ENCODE results near the gene EPHB3.
"Not testable (repeated sequence)": the region's sequence is repeated elsewhere in the genome, so short reads cannot be mapped to it uniquely, and the experiment has no call there.

EPHB3 gene

DNA sequence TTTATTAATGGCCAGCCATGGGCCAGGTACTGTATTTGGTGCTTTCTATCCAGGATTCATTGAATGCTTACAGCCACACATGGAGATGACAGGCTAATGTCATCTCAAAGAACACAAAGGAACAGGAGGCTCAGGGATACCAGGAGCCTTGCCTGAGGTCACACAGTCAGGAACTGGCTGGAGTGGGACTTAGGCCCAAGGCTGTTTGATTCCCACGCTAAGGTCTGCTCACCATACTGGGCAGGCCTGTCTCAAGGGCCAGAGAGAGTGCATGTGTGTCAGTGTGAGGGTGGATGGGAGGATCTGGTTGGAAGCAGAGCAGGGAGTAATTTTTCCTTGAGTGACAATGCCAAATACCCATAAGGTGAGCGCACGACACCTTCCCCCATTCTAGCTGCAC, 37.6 kb downstream of the EPHB3 start:
- DNase-seq, result no peak

DNA sequence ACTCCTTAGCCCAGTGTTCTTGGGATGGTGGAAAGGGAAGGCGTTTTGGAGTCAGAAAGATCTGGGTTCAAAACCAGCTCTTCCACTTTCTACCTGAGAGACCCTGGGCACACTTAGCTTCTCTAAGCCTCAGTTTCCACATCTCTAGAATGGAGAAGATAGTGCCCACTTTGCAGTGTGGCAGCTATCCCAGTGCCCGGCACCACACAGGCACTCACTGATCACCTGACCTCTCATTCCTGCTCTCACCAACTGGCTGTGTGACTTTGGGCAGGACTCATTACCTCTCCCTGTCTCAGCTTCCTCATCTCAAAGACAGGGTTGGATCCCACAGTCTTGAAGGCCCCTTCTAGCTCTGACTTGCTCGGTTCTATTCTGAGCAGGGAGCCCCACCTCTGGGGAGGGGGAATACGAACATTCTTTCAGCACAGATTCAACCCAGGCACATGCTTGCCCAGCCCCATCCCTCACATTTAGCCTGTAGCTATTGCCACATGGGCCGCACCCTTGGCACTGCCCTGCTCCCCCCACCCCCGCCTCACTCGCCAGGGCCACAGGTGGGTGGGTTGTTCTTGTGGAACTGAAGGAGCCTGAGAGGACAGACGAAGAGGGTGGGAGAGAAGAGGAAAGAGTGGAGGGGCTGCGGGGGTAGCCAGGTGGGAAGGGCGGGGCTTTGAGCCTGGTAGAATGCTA, 39.2 kb downstream of the EPHB3 start:
- DNase-seq, result no peak

DNA sequence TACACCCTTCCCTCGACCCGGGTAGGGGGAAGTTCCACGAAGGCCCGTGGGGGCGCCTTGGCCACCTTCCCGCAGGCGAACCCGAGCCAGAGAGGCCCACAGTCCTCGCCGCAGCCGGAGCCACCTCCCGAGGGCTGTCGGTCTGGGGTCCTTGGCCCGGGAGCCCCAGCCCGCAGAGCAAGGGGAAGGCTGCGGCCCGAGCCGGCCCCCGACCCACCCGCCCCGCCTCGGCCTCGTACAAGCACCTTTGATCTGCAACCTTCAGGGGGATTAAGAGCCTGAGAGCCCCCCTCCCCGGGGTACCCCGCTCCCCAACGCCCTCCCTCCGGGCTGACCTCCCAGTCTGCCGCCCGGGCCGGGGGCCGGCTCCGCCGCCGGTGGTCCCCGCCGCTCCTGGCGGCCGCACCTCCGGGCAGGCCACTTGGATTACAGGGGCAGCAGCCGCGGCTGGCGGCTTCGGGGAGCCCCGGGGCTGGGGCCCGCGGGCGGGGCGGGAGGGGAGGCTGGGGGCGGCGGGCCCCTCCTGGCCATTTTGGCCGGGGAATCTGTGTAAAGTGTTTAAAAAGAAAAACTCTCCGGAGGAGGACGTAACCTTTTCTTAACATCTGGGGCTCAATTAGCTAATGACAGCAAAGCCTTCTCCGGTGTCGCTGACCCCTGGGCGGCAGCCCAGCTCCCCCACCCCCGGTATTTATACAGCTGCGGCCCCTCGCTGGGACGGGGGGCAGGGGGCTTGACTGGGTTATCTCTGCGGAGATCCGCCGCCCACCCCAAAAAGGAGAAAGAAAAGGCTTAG, 40.2 kb downstream of the EPHB3 start:
- DNase-seq, result peak; percentile 52

DNA sequence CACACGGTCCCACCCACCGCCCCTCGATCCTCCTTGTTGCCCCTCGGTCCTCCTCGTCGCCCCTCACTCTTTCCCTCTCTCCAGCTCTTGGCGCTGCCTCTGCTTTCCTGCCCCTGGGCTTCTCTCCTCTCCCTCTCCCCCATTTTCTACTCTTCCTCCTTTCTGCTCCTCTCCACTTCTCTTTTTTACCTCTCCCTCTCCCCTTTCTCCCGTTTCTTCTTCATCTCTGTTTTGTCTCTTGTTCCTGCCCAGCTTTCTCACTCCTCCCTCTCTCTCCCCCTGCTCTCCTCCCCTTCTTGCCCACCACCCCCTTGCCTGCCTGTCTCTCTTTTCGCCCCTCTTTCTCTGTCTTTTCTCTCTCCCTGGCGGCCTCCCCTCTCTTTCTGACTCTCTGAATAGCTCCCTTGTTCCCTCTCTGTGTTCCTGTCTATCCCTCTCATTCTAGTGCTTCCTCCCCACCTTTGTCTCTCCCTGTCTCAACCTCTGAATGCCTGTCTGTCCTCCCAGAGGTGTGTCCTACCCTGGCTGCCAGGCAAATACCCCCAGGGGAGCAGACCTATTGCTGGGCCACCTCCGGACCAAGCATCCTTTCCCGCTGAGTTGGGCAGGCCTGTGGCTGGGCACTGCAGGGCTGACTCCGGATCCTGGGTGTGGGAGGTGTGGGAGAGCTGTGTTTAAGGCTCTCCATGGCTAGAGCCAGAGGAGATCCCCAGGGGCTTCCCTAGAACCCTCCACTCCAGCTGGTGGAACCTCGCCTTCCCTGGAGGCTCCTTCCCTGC, 41.0 kb downstream of the EPHB3 start:
- peak; percentile 68 for DNase-seq

DNA sequence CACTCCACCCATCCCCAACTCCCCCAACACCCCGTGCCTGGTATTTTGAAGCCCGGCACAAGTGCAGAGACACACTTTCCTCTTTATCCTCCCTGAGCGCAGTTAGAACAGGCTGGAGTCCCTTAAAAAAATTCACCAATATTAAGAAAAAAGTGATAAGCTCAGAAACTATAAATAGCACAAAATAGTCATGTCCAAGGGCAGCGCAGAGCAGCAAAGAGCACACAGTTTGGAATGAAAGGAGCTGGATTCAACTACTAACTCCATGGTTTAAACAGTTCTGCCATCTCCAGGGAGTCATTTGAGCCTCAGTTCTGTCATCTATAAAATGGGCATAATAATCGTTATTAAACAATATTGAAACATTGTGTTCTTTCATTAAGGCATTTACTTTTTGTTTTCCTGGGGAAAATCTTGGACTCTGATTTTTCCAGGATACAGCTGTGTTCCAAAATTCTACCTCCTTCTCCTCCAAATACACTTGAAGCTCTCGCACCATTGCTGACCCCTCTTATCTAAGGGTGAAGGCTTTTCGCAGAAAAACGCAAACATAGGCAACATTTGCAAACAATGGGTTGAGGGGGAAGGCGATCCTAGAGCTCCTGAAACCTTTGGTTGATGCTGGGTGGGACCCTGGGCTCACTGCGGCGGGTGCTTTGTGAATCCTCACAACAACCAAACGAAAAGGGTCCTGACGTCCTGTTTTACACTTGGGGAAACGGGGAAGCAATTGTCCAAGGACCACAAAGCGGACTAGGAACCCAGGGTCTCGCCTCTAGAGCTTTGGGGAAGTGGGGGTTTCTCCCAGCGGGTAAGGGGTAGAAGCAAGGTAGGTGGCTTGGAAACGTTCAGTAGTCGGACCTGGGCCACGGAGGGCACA, 41.8 kb downstream of the EPHB3 start:
- DNase-seq, result no peak

DNA sequence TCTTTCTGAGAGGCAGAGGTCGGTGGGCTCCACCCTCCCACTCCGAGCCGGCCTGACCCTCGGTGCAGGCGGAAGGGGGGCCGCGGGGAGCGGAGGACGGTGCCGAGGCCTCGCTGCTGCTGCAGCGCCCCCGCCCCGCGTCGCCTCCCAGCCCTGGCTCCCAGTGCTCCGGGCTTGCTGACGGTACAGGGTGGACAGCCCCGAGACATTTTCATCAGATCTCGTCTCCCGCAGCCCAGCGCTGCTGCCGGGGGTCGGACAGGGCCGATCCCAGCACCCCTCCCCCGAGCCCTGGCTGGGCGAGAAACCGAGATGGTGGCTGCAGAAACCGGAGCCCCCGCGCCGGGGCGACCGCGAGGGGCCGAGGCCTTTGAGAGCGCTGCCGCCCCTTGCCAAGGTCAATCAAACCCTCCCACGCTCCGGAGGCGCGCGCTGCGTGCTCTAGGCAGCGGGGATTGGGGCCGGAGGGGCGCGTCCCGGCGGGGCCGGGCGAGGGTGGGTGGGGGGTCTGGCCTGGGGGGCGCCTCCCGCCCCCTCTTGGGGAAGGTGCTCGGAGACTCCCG, 42.5 kb downstream of the EPHB3 start:
- DNase-seq, result peak; percentile 84

DNA sequence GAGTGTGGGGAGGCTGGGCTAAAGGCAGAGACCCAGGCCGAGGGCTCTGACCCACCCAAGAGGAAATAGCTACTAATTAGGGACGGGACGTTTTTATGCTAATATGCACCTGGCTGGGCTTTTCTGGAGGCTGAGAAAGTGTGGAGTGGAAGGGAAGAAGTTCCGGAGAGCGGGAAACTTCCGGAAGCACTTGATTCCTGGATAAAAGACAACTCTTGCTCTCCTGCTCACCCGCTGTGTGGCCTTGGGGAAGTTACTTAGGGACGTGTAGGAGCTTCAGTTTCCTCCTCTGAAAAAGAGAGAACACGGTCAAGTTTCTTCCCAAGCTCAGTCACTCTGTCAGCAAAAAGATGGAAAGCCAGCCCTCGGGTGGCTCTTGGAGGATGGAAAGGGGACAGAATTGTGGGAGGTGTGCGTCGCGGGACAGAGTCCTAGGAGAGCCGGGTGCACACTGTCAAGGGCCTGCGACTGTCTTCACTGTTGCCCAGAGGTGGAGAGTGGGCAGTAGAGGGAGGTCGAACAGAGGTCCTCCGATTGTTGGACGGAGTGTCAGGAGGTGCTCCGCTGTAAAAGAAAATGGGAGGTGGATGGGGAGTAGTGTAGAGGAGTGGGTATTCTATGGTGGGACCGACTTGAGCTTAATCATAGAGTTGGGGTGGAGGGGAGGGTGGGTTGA, 43.2 kb downstream of the EPHB3 start:
- DNase-seq, result peak; percentile 58

DNA sequence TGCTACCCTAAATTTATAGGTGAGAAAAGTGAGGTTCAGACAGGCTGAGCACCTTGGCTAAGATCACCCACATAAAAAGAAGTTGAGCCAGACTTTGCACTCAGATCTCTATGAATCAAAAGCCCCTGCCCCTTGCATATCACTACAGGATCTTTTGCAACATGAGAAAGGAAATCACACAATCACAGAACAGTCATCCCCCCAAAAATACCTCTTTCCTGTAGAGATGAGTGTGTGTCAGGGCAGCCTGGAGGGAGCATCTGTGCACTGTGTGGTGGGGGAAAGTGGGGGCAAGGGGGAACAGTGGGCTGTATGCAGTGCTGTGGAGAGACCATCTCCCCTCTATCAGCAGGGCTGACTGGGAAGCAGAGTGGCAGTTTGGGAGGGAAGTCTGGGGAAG, 46.6 kb downstream of the EPHB3 start:
- DNase-seq, result no peak

DNA sequence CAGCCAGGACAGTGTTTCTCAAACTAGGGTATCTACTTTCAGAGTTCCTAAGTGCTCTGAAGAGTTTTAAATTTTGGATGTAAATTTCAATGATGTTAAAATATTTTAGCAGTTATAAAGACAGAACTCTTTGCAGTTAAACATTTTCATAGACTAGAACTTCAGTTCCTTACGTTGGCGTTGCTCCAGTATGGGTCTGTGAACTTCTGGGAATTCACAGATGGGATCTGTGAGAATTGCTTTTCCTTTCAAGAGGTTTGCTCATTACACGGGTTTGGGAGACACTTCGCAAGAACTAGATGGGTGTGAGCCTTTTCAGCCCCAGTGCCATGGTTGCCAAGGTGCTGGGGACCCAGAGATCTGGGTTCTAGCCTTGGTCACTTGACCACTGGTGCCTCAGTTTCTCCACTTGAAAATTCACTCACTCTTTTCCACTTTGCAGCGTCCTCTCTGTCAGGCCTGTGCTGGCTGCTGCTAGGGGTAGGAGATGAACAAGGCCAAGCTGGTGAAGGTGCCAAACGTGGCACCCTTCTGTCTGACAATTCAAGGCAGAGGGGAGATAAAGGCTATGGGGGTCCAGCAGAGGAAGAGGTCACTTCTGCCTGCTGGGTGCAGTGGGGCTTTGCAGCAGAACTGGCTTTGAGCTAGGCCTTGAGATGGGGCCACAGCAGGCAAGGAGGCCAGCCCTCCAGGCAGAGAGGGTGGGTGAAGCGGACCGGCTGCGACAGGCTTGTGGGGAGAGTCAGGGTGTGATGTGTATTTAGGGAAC, 48.1 kb downstream of the EPHB3 start:
- no peak for DNase-seq

DNA sequence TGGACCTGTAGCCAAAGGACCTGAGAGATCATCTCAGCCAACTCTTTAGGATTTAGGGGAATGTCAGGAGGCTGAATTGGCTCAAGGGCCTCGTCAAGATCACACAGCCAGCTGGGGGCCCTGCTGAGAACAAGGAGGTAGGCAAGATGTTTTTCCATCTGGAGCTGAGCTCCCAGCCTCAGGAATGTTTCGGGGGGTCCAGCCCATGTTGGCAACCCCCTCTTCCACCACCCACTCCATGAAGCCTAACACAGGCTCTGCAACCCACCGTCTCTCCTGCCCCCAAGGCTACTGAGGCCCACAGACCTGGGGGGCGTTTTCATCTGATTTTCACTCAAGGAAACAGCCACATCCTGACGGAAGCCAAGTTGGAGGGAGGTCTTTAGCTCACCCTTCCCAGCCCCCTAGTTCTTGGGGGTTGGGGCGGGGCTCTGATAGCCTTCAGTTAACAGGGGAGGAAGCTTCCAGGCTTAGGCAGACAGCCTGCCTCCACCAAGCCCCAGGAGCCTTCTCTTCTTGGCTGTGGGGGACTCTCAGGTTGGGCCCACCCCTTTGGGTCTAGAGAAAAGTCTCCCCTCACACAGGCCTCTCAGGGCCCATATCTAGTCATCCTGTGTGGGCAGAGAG, 48.8 kb downstream of the EPHB3 start:
- no peak for DNase-seq

DNA sequence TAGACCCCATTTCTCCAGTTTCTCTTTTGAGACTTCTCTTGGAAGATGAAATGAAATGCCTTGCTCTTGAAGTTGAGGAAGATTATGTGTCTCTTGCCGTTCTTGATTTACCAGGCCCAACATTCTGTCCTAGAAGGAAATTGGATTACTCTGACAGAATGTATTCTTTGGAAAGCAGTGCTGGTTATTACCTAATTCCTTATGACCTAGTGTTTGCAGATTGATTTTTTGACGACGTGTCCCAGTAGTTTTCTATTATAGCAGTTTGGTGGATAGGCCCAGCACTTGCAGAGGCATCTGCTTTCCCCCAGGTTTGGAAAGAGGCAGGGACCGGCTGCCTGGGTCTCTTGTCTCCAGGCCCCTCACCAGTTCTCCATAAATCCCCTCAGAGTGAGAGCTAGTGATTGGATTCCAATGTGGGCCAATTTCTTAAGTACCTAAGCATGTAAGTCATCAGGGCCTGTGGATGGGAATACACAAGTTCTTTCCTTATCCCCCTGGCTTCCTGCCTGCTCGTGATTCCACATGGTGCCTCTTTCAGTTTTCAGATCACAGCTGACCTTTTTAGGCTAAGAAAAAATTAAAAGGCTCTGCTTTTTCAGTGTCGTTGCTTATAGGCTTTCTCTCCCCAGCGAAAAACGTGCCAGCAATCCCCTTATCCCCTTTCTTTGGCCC, 50.2 kb downstream of the EPHB3 start:
- DNase-seq, result no peak

DNA sequence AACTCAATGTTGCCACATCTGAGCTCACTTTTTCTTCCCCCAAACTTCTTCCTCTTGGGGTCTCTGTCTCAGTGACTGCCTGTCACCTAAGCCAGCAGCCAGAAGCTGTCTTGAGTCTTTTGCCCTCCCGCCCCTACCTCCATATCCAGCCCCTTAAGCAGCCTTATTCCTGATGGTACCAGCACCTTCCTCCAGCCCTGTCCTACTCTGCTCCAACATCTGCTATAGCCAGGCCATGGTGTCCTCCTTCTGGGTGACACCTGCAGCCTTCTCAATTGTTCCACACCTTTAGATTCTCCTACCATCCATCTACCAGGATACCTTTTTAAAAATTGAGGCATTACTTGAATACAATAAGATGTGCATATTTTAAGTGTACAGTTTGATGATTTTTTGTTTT, 53.8 kb downstream of the EPHB3 start:
- DNase-seq, result no peak

DNA sequence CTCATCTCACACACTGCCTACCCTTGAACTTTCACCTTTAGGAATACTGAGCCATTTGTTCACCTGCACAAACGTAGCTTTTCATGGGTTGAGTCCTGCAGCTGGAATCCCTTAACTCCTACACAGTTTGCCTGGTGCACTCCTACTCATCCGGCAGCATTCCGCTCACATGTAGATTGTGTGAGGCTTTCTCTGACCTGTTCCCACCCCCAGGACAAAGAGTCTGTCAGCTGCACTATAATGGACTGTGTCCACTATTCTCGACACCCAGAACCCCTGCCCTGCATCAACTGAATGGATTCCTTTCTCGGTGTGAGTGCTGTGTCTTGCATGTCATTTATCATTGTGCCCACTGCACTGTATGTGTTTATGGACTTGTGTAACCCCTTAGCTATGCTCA, 54.9 kb downstream of the EPHB3 start:
- DNase-seq, result no peak

DNA sequence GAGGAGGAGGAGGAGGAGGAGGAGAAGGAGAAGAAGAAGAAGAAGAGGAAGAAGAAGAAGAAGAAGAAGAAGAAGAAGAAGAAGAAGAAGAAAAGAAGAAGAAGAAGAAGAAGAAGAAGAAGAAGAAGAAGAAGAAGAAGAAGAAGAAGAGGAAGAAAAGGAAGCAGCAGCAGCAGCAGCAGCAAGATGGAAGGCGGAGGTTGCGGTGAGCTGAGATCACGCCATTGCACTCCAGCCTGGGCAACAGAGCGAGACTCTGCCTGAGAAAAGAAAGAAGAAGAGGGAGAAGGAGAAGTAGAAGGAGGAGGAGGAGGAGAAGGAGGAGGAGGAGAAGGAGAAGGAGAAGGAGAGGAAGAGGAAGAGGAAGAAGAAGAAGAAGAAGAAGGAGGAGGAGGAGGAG, 55.7 kb downstream of the EPHB3 start:
- not testable (repeated sequence) for DNase-seq

DNA sequence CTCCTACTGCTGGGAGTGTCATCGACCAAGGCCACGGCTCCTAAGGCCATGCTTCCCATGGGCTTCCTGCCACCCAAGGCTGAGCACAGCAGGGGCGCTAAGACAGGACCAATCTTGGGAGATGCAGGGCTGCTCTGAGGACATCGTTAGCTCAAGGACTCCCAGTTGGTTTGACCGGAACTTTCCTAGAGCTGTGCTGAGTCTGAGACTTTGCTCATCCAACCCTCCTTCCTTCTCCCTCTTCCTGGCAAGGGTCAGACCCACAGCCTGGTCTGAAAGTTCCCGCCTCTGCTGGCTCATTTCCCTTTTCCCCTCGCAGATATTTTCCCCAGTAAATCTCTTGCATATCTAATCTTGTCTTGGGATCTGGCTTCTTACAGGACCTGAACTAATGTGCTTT, 57.2 kb downstream of the EPHB3 start:
- no peak for DNase-seq

DNA sequence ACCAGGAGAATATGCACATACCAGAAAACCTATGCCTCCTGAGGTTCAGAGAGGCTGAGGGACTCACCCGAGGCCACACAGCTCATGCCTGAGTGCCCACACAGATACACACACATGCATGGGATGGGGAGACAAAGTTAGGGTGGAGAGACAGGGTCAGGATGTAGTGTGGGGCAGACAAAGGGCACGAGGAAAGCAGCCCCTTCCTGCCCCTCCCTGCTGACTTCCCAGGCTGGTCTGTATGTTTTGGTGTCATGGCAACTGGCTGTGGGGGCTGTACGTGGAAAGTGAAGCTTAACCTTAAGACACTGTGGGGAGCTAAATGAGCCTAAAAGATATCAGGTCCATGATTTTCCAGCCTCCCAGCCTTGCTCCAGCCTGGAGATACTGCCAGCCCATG, 57.8 kb downstream of the EPHB3 start:
- no peak for DNase-seq

DNA sequence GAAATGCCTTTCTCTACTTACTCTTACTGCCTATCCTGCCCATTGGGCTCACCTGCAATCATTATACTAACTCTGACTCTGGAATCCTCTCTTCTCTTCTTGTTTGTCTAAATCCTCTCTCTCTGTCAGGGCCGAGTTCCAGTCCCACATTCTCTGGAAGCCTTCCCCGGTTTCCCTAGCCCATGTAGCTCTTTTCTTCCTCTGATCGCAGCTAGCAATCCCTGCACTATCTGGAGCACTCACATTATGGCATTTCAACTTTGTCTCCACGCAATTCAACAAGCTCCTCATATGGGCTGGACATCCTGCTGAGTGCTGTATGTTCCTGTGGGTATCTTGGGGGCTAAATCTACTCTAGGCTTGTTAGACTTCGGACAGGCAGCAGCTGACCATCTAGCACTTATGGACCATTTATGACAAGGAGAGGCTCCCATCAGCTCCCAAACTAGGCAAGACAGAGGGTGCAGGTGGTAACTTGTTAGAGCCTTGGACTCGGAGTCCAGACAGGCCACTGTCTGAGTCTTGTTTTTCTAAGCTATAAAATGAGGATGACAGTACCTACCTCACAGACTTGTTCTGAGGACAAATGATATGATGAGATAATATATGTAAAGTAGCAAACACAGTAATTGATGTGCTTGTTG, 58.3 kb downstream of the EPHB3 start:
- no peak for DNase-seq

DNA sequence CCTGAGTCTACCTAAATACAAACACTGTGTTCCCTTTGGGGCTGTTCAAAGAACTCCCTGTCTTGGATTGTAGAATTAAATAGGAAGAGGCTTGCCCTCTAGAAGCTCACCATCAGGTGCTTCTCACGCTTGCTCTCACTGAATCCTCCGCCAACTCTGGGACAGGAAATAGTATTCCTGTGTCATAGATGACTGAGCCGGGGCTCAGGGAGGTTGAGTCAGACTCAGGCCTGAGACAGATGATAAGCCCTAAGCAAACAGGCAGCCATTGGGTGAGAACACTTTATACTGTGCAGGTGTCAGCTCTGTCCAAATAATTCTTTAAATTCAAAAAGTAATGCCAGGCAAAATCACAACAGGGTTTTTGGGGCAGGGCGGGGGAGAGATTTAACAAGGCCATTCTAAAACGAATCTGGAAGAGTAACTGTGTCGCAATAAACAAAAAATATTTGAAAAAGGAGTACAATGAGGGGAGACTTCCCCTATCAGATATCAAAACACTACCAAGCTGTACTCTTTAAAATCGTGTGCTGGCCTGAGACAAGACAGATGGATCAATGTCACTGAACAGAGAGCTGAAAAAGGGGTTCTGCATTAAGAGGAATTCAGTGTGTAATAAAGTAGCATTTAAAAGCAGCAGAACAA, 59.0 kb downstream of the EPHB3 start:
- no peak for DNase-seq
